ENCODE data around the gene GLCCI1.

GLCCI1 gene

GRCh38 chr7:8105449-8106095 is 137.0 kb downstream of the GLCCI1 start:
- DNase-seq: no peak

GRCh38 chr7:8109196-8110022 is 140.8 kb downstream of the GLCCI1 start:
- DNase-seq: no peak

- DNase-seq: no peak
Measured at GRCh38 chr7:8111282-8111960, 142.8 kb downstream of the GLCCI1 start.

- DNase-seq: no peak
Measured at GRCh38 chr7:8112685-8113084, 144.1 kb downstream of the GLCCI1 start.

GRCh38 chr7:8113184-8113583 is 144.6 kb downstream of the GLCCI1 start:
- DNase-seq: no peak

- no peak for DNase-seq
Measured at GRCh38 chr7:8114175-8114574, 145.6 kb downstream of the GLCCI1 start.

- no peak for DNase-seq
Measured at GRCh38 chr7:8115547-8116402, 147.2 kb downstream of the GLCCI1 start.

- no peak for DNase-seq
Measured at GRCh38 chr7:8117195-8117594, 148.6 kb downstream of the GLCCI1 start.

- DNase-seq: no peak
Measured at GRCh38 chr7:8119262-8119661, 150.7 kb downstream of the GLCCI1 start.

GRCh38 chr7:8120390-8121058 is 151.9 kb downstream of the GLCCI1 start:
- DNase-seq: no peak

- no peak for DNase-seq
Measured at GRCh38 chr7:8121243-8121642, 152.6 kb downstream of the GLCCI1 start.

- no peak for DNase-seq
Measured at GRCh38 chr7:8125680-8126444, 157.3 kb downstream of the GLCCI1 start.

- DNase-seq: no peak
Measured at GRCh38 chr7:8126601-8127167, 158.1 kb downstream of the GLCCI1 start.

GRCh38 chr7:8128449-8129317 is 160.1 kb downstream of the GLCCI1 start:
- no peak for DNase-seq

- no peak for DNase-seq
Measured at GRCh38 chr7:8129318-8129659, 160.7 kb downstream of the GLCCI1 start.

GRCh38 chr7:8130663-8131062 is 162.1 kb downstream of the GLCCI1 start:
- DNase-seq: no peak

GRCh38 chr7:8131694-8132605 is 163.4 kb downstream of the GLCCI1 start:
- DNase-seq: no peak

- DNase-seq: no peak
Measured at GRCh38 chr7:8133188-8133848, 164.7 kb downstream of the GLCCI1 start.
